ENCODE results near the gene ZG16.

ZG16 gene

GRCh38 chr16:29809850-29810698, 32.0 kb downstream of the ZG16 start:
- peak; percentile 44 for DNase-seq (ENCODE audit: low read depth)

- DNase-seq (ENCODE audit: low read depth) = no peak
Measured at GRCh38 chr16:29810699-29811169, 32.7 kb downstream of the ZG16 start.

GRCh38 chr16:29811170-29811895, 33.3 kb downstream of the ZG16 start:
- DNase-seq (ENCODE audit: low read depth) = peak; percentile 97

GRCh38 chr16:29811896-29812665, 34.0 kb downstream of the ZG16 start, which contains the start of gene PRRT2:
PRRT2 (plus strand) TSS chr16:29812193; CDS start chr16:29813055, 862 bp downstream.
- DNase-seq (ENCODE audit: low read depth) = peak; percentile 37

GRCh38 chr16:29812754-29813643, 34.9 kb downstream of the ZG16 start:
- DNase-seq (ENCODE audit: low read depth) = no peak

GRCh38 chr16:29813644-29814562, 35.8 kb downstream of the ZG16 start:
- DNase-seq (ENCODE audit: low read depth) = no peak

GRCh38 chr16:29814592-29814991, 36.5 kb downstream of the ZG16 start:
- DNase-seq (ENCODE audit: low read depth) = no peak

- DNase-seq (ENCODE audit: low read depth) = no peak
Measured at GRCh38 chr16:29815032-29815721, 37.1 kb downstream of the ZG16 start.

- DNase-seq (ENCODE audit: low read depth) = peak; percentile 100
Measured at GRCh38 chr16:29815793-29816693, 38.0 kb downstream of the ZG16 start, which contains the start of gene PAGR1. PAGR1 (plus strand) TSS chr16:29816152; CDS start chr16:29816526, 374 bp downstream.

- peak; percentile 71 for DNase-seq (ENCODE audit: low read depth)
Measured at GRCh38 chr16:29816694-29817441, 38.8 kb downstream of the ZG16 start.

GRCh38 chr16:29818082-29818481, 40.0 kb downstream of the ZG16 start:
- DNase-seq (ENCODE audit: low read depth) = no peak

- DNase-seq (ENCODE audit: low read depth) = peak; percentile 58
Measured at GRCh38 chr16:29819506-29819905, 41.5 kb downstream of the ZG16 start.

- peak; percentile 64 for DNase-seq (ENCODE audit: low read depth)
Measured at GRCh38 chr16:29820271-29820701, 42.2 kb downstream of the ZG16 start, which contains the start of gene MVP. MVP (plus strand) TSS chr16:29820462; CDS start chr16:29830550, 10,088 bp downstream.

GRCh38 chr16:29820730-29821642, 42.9 kb downstream of the ZG16 start:
- DNase-seq (ENCODE audit: low read depth) = peak; percentile 26

GRCh38 chr16:29821643-29822115, 43.6 kb downstream of the ZG16 start:
- peak; percentile 92 for DNase-seq (ENCODE audit: low read depth)

- peak; percentile 81 for DNase-seq (ENCODE audit: low read depth)
Measured at GRCh38 chr16:29824589-29825144, 46.6 kb downstream of the ZG16 start.

Measured in amniotic epithelial cell (primary cell).